Skin of body (tissue), 2 donors: ENCODE measurements around the gene LMBR1L. TPM values are rescaled to one million over a fixed set of nuclear protein-coding genes. Genes with fewer than 3 reads are reported as not detected.
A peak's percentile ranks its signal among the peaks of the same experiment; 100 is the strongest.

Experiments used
- DNase-seq: peaks from one replicate; lab custom pipeline; 2025; lab: John Stamatoyannopoulos, UW
- total RNA-seq: library from RNA; depleted of rRNA; stranded (reverse); fragments of >200 nt; gene quantifications from one replicate; pipeline ENCODE4 v1.2.3, GENCODE V29; 2014

Gene LMBR1L
- total RNA-seq, 1 donor from 2014 or later = 39.7 TPM

GRCh38 chr12:49121047-49121696 lies 10.5 kb upstream of the LMBR1L start:
- DNase-seq = peak; percentile 11

GRCh38 chr12:49111206-49111605 lies 559 bp upstream of the LMBR1L start:
- no peak for DNase-seq

GRCh38 chr12:49109641-49110463 lies 795 bp downstream of the LMBR1L start:
- DNase-seq = no peak

- no peak for DNase-seq
These were observed 1.7 kb downstream of the LMBR1L start for GRCh38 chr12:49108958-49109404.

- no peak for DNase-seq
These were observed 5.1 kb downstream of the LMBR1L start for GRCh38 chr12:49105504-49106084.

GRCh38 chr12:49104822-49105221 lies 5.8 kb downstream of the LMBR1L start:
- no peak for DNase-seq

GRCh38 chr12:49100380-49100779 lies 10.3 kb downstream of the LMBR1L start:
- DNase-seq = no peak

GRCh38 chr12:49098703-49099102 lies 11.9 kb downstream of the LMBR1L start:
- DNase-seq = no peak

- DNase-seq = no peak
These were observed 12.6 kb downstream of the LMBR1L start for GRCh38 chr12:49098035-49098451.

GRCh38 chr12:49097381-49097780 lies 13.3 kb downstream of the LMBR1L start:
- DNase-seq = no peak

- no peak for DNase-seq
These were observed 15.7 kb downstream of the LMBR1L start for GRCh38 chr12:49094975-49095365.

GRCh38 chr12:49094160-49094974 lies 16.3 kb downstream of the LMBR1L start, which contains the start of gene DHH:
Gene DHH (minus strand): TSS chr12:49094801. CDS start chr12:49094512, 289 bp downstream.
- no peak for DNase-seq

- no peak for DNase-seq
These were observed 16.9 kb downstream of the LMBR1L start for GRCh38 chr12:49093792-49094159.

GRCh38 chr12:49092816-49093406 lies 17.7 kb downstream of the LMBR1L start:
- no peak for DNase-seq

GRCh38 chr12:49092086-49092815 lies 18.4 kb downstream of the LMBR1L start:
- no peak for DNase-seq

GRCh38 chr12:49091836-49092085 lies 18.9 kb downstream of the LMBR1L start:
- DNase-seq = no peak

GRCh38 chr12:49091056-49091835 lies 19.4 kb downstream of the LMBR1L start:
- DNase-seq = no peak

- no peak for DNase-seq
These were observed 20.6 kb downstream of the LMBR1L start for GRCh38 chr12:49089821-49090773.

GRCh38 chr12:49088932-49089330 lies 21.7 kb downstream of the LMBR1L start:
- no peak for DNase-seq
